Astrocyte of the spinal cord (primary cell): ENCODE measurements around the gene ACAT2.
"Not testable (repeated sequence)": the region's sequence is repeated elsewhere in the genome, so short reads cannot be mapped to it uniquely, and the experiment has no call there.

Source experiments
- DNase-seq: peaks from one replicate; pipeline ENCODE4 v3.0.0; 2011; ENCODE audit warnings: low read depth, low spot score
- H3K4me3 ChIP-seq: 2 replicates; pipeline ENCODE4 v1.5.1; 2011; ENCODE audit warnings: low read depth, mild to moderate bottlenecking, low read length, moderate library complexity
- CTCF ChIP-seq: IDR thresholded peaks from 2 replicates; pipeline ENCODE4 v1.5.1; 2012; ENCODE audit warnings: low read depth, mild to moderate bottlenecking, low read length, inconsistent platforms
- in situ Hi-C: cut with HindIII; loops from 2 replicates; pipeline ENCODE4 v1.10.0; 2017; ENCODE audit warnings: low sequenced_read_pairs

ACAT2 gene

GRCh38 chr6:159789377-159790148 is 27.7 kb downstream of the ACAT2 start, which contains the start of gene TCP1:
Gene TCP1, minus strand, starts transcription at chr6:159789602. Its CDS starts 134 bp downstream, at chr6:159789468.
- DNase-seq: peak; percentile 100
- no peak for TF ChIP-seq CTCF
- in situ Hi-C loops: no loop called here
- peak within 1 kb of the TSS; percentile 96 for H3K4me3 ChIP-seq

GRCh38 chr6:159790149-159790955 is 28.5 kb downstream of the ACAT2 start, which contains the start of gene MRPL18:
Gene MRPL18, plus strand, starts transcription at chr6:159790467. Its CDS starts 121 bp downstream, at chr6:159790588.
- H3K4me3 ChIP-seq: peak within 1 kb of the TSS; percentile 96
- no peak for TF ChIP-seq CTCF
- DNase-seq: peak; percentile 98
- in situ Hi-C loops: no loop called here

GRCh38 chr6:159790956-159791598 is 29.2 kb downstream of the ACAT2 start:
- TF ChIP-seq CTCF: no peak
- H3K4me3 ChIP-seq: peak overlapping the region; percentile 96
- DNase-seq: no peak
- in situ Hi-C loops: no loop called here

GRCh38 chr6:159794976-159795375 is 33.1 kb downstream of the ACAT2 start:
- DNase-seq, H3K4me3 ChIP-seq, in situ Hi-C loops: not testable (repeated sequence)

- no peak for DNase-seq
- TF ChIP-seq CTCF: no peak
- no peak overlapping the region for H3K4me3 ChIP-seq
- in situ Hi-C loops: no loop called here
These were observed 35.7 kb downstream of the ACAT2 start for GRCh38 chr6:159797554-159797953.

- H3K4me3 ChIP-seq: no peak within 1 kb of the TSS
- in situ Hi-C loops: no loop called here
- no peak for TF ChIP-seq CTCF
- no peak for DNase-seq
These were observed 38.5 kb downstream of the ACAT2 start, which contains the start of gene PNLDC1 for GRCh38 chr6:159800141-159800865. Gene PNLDC1, plus strand, starts transcription at chr6:159800276. Its CDS starts 32 bp downstream, at chr6:159800308.
